Kidney (tissue), 14 donors: ENCODE measurements around the gene REC8. TPM values are rescaled to one million over a fixed set of nuclear protein-coding genes. Genes with fewer than 3 reads are reported as not detected.
"Not testable (repeated sequence)": the region's sequence is repeated elsewhere in the genome, so short reads cannot be mapped to it uniquely, and the experiment has no call there.

Source experiments
- DNase-seq, 5 donors: peaks; one replicate each; pipeline ENCODE4 v3.0.0-alpha.2; 2013 to 2020
- FAIRE-seq: peaks from 2 replicates; lab custom pipeline; 2012; peaks lifted over from hg19 to GRCh38; lab: Jason Lieb, UNC
- H3K27ac ChIP-seq, 2 donors: one replicate each; pipeline ENCODE4 v1.7.0; 2013; ENCODE audit warnings: low read depth in 2 of 2, low read length in 2 of 2, inconsistent platforms in 1 of 2
- H3K27me3 ChIP-seq: one replicate; pipeline ENCODE4 v1.7.1; 2013; ENCODE audit warnings: low read length, inconsistent platforms; ENCODE audit not compliant: control insufficient read depth, insufficient read depth
- H3K36me3 ChIP-seq, 3 donors: one replicate each; pipeline versions ENCODE4 v1.7.0 to v1.7.1; 2013; ENCODE audit warnings: low read length in 3 of 3, control low read depth in 1 of 3, inconsistent platforms in 1 of 3; ENCODE audit not compliant: insufficient read depth in 3 of 3, control insufficient read depth in 2 of 3
- H3K4me1 ChIP-seq, 3 donors: one replicate each; pipeline versions ENCODE4 v1.7.0 to v1.7.1; 2013; ENCODE audit warnings: low read length in 3 of 3, inconsistent platforms in 1 of 3, low read depth in 1 of 3; ENCODE audit not compliant: control insufficient read depth in 2 of 3, insufficient read depth in 2 of 3
- H3K4me3 ChIP-seq, 3 donors: one replicate each; pipeline versions ENCODE4 v1.7.0 to v1.8.1; 2013; ENCODE audit warnings: low read length in 3 of 3, control low read depth in 1 of 3, inconsistent platforms in 1 of 3
- H3K9ac ChIP-seq, 3 donors: one replicate each; pipeline versions ENCODE4 v1.7.0 to v1.7.1; 2013; ENCODE audit warnings: low read length in 3 of 3, control low read depth in 1 of 3, inconsistent platforms in 1 of 3
- H3K9me3 ChIP-seq, 3 donors: one replicate each; pipeline versions ENCODE4 v1.7.0 to v1.7.1; 2013; ENCODE audit warnings: low read length in 3 of 3, control low read depth in 1 of 3, inconsistent platforms in 1 of 3; ENCODE audit not compliant: control insufficient read depth in 2 of 3, insufficient read depth in 1 of 3
- intact Hi-C: fragments of 100-400 bp; cut with DNase I; formaldehyde crosslinking; loops from one replicate; pipeline ENCODE4 v1.11.1; 2022
- polyA plus RNA-seq: library from polyadenylated mRNA; stranded (reverse); fragments of 350-450 nt; fragmentation: Illumina TruSeq; extraction: RNeasy Lipid Tissue Mini Kit (QIAGEN cat#74804); gene quantifications from one replicate; pipeline ENCODE4 v1.2.3, GENCODE V29; 2014; ENCODE audit warnings: low read depth, low replicate concordance; ENCODE audit not compliant: insufficient read depth
- total RNA-seq: library from RNA; stranded (reverse); fragmentation: NEBNext Ultra II Directional; extraction: Animal tissue kit (Norgen Biotek cat#: 25700); gene quantifications from one replicate; pipeline ENCODE4 v1.2.1, GENCODE V29; 2021
- TF ChIP-seq, protein P1 (sequence below): IDR thresholded peaks from 3 replicates; pipeline ENCODE4 v1.5.1; 2012; ENCODE audit warnings: mild to moderate bottlenecking, moderate library complexity, borderline replicate concordance; ENCODE audit not compliant: insufficient read depth; ENCODE audit errors: extremely low read depth
- donor health status: control.
- donor health status: control.
- donor health status: control.
- donor health status: control.
- donor health status: control.
- donor health status: DM: yes; HTN: yes; CAD: no.
- donor health status: Normal renal cell carcinoma (clear cell type).

Gene REC8
- total and polyA plus RNA-seq, 2 donors from 2014 or later = 39.9 to 51.4 TPM

DNA sequence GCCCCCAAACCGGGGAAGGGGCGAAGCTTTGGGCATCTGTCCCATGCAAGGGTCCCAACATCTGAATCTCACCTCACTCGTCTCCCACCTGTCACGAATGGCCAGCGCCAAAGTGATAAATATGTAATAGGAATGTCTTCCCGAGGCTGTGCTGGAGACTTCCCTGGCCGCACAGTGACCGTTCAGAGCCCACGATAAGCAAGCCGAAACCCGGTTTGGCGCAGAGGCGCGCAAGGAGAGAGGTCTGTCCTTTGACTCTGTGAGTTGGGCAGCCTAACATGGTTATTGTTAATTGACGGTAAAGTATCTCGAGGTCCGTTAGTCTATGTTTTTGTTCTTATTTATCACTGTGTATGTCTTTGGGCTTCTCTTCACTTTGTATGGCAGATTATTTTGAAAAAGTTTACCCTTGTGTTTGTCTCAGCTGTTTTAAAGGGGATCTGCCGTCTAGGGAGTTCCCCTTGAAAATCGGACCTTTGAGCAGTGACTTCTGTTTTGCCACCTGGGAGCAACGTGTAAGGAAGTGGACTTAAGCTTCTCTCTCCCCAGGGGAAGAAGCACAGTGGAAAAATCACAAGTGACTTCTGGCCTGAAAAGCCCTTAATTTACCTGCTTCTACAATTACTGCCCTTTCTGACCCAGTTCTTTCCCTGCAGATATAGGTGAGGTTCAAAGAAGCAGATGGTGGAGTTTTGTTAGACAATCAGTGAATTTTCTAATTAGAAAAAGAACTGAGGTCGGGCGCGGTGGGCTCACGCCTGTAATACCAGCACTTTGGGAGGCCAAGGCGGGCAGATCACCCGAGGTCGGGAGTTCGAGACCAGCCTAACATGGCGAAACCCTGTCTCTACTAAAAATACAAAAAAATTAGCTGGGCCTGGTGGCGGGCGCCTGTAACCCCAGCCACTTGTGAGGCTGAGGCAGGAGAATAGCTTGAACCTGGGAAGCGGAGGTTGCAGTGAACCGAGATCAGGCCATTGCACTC lies 24.5 kb downstream of the REC8 start:
- TF ChIP-seq, protein P1, sequence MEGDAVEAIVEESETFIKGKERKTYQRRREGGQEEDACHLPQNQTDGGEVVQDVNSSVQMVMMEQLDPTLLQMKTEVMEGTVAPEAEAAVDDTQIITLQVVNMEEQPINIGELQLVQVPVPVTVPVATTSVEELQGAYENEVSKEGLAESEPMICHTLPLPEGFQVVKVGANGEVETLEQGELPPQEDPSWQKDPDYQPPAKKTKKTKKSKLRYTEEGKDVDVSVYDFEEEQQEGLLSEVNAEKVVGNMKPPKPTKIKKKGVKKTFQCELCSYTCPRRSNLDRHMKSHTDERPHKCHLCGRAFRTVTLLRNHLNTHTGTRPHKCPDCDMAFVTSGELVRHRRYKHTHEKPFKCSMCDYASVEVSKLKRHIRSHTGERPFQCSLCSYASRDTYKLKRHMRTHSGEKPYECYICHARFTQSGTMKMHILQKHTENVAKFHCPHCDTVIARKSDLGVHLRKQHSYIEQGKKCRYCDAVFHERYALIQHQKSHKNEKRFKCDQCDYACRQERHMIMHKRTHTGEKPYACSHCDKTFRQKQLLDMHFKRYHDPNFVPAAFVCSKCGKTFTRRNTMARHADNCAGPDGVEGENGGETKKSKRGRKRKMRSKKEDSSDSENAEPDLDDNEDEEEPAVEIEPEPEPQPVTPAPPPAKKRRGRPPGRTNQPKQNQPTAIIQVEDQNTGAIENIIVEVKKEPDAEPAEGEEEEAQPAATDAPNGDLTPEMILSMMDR = no peak

DNA sequence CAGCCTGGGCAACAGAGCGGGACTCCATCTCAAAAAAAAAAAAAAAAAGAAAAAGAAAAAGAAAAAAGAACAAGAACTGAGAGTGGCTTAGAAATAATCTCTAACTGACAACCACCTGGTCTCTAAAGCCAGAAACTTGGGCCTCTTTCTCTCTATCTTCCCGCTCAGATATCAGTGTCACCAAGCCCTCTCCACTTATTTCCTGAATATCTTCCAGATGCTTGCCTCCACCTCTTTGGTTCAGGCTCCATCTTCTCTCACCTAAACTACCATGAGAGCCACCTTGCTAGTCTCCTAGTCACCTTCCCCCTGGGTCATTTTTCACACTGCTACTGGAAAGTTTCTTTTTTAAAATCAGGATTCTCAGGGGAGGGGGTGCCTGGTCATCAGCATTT lies 25.2 kb downstream of the REC8 start:
- H3K4me3 ChIP-seq = no peak overlapping the region
- no peaks in the 10 kb centered on the region for H3K27me3 ChIP-seq
- peaks cover 0 to 10% (median 8%) of the 10 kb centered on the region in 3 donors for H3K36me3 ChIP-seq
- H3K4me1 ChIP-seq = peaks cover 0 to 13% (median 11%) of the 10 kb centered on the region in 3 donors
- FAIRE-seq (no peak), DNase-seq (no peak)
- TF ChIP-seq, protein P1 = no peak
- H3K9ac ChIP-seq = no peak overlapping the region
- intact Hi-C loops = no loop called here
- no peaks in the 10 kb centered on the region for H3K9me3 ChIP-seq
- H3K27ac ChIP-seq = no peak overlapping the region

More for the DNA sequence above, 24.5 kb downstream of the REC8 start:
- peaks cover 0 to 17% (median 10%) of the 10 kb centered on the region in 3 donors for H3K36me3 ChIP-seq
- peak overlapping the region; percentile 79 to 98 (median 95) for H3K9ac ChIP-seq
- H3K9me3 ChIP-seq = no peaks in the 10 kb centered on the region
- peaks cover 0 to 13% (median 11%) of the 10 kb centered on the region in 3 donors for H3K4me1 ChIP-seq
- no peaks in the 10 kb centered on the region for H3K27me3 ChIP-seq
- DNase-seq (peak in 3 of 5 donors; percentile 16 to 64 (median 55)), FAIRE-seq (no peak)
- intact Hi-C loops = no loop called here
- peak overlapping the region; percentile 94 to 99 for H3K27ac ChIP-seq
- H3K4me3 ChIP-seq = peak overlapping the region; percentile 74 to 88 (median 78)

DNA sequence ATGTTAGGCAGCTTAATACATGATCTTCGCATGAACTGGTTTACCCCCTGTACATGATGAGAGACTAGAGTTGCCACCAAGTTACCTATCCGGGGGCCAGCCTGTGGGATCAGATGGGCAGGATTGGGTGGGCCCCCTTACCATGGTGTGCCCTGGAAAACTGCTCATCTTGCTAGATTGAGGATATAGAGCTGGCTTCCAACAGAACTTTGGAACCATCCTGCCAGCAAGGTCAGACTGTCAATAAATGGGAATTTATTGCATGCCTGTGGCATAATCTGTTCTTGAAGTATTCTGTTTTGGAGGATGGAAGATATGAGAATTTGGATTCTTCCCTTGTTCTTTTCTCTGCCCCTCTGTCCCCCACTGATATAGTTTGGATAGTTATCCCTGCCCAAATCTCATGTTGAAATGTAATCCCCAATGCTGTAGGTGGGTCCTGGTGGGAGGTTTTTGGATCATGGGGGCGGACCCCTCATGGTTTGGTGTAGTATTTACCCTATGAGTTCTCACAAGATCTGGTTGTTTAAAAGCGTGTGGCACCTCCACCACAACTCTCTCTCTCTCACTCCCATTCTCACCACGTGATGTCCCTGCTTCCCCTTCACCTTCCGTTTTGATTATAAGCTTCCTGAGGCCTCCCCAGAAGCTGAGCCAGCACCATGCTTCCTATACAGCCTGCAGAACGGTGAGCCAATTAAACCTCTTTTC lies 27.1 kb downstream of the REC8 start:
- TF ChIP-seq, protein P1 = no peak
- FAIRE-seq (no peak), DNase-seq (no peak)
- H3K4me3 ChIP-seq = no peak overlapping the region
- H3K27ac ChIP-seq = no peak overlapping the region
- H3K9ac ChIP-seq = no peak overlapping the region
- H3K27me3 ChIP-seq = no peaks in the 10 kb centered on the region
- intact Hi-C loops = no loop called here
- peaks cover 0 to 13% (median 11%) of the 10 kb centered on the region in 3 donors for H3K4me1 ChIP-seq
- no peaks in the 10 kb centered on the region for H3K9me3 ChIP-seq
- H3K36me3 ChIP-seq = peaks cover 0 to 4% (median 3%) of the 10 kb centered on the region in 3 donors

DNA sequence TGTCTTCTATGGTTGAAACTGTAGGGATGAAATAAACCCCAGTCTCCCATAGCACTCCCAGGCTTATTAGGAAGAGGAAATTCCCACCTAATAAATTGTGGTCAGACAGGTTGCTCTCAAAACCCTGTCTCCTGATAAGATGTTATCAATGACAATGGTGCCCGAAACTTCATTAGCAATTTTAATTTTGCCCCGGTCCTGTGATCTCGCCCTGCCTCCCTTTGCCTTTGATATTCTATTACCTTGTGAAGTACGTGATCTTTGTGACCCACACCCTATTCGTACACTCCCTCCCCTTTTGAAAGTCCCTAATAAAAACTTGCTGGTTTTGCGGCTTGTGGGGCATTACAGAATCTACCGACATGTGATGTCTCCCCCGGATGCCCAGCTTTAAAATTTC lies 30.7 kb downstream of the REC8 start:
- H3K27ac ChIP-seq, FAIRE-seq, intact Hi-C loops, H3K9me3 ChIP-seq, DNase-seq, H3K4me3 ChIP-seq, H3K9ac ChIP-seq, H3K27me3 ChIP-seq, H3K4me1 ChIP-seq: not testable (repeated sequence)
- peaks cover 0 to 20% (median 19%) of the 10 kb centered on the region in 3 donors for H3K36me3 ChIP-seq

DNA sequence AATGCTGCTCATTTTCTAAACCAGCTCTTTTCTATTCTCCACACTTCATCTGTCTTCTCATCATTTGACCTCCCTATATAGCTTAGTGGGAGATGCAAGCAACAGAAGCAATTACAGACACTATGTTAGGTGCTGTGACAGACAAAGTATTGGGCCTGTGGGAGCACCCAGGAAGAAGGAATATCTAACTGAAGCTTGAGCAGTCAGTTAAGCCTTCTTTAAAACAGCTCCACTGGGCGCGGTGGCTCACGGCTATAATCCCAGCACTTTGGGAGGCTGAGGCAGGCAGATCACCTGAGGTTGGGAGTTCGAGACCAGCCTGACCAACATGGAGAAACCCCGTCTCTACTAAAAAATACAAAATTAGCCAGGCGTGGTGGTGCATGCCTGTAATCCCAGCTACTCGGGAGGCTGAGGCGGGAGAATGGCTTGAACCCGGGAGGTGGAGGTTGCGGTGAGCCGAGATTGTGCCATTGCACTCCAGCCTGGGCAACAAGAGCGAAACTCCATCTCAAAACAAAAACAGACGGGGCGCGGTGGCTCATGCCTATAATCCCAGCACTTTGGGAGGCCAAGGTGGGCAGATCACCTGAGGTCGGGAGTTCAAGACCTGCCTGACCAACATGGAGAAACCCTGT lies 31.5 kb downstream of the REC8 start:
- H3K36me3 ChIP-seq = peaks cover 5 to 24% (median 23%) of the 10 kb centered on the region in 3 donors
- not testable (repeated sequence) for H3K9ac ChIP-seq

More for the DNA sequence above, 31.5 kb downstream of the REC8 start:
- H3K4me3 ChIP-seq, H3K9me3 ChIP-seq, FAIRE-seq, intact Hi-C loops, DNase-seq, H3K27ac ChIP-seq, H3K4me1 ChIP-seq, H3K27me3 ChIP-seq: not testable (repeated sequence)
